Loucy (cell line): ENCODE results near the gene LDLRAD4.

ENCODE experiments used
- CTCF ChIP-seq: fragments of 200-600 bp; sonication (generic); conservative IDR thresholded peaks from 2 replicates; pipeline ENCODE4 v1.5.1; 2014; ENCODE audit warnings: mild to moderate bottlenecking, antibody characterized with exemption, low read length
- EZH2phosphoT487 ChIP-seq: fragments of 200-600 bp; IDR thresholded peaks from 2 replicates; pipeline ENCODE4 v1.6.1; 2018; ENCODE audit warnings: antibody characterized with exemption, mild to moderate bottlenecking, moderate library complexity, borderline replicate concordance

GRCh38 chr18:13672657-13673056, 454.1 kb downstream of the LDLRAD4 start:
- no peak for TF ChIP-seq CTCF
- TF ChIP-seq EZH2phosphoT487: no peak
